AG10803 (cell line): ENCODE results near the gene SRBD1.

ENCODE experiments used
- DNase-seq: peaks from one replicate; pipeline ENCODE4 v3.0.0; 2010; ENCODE audit warnings: low read depth
- H3K4me3 ChIP-seq: 2 replicates; pipeline ENCODE4 v1.5.1; 2011; ENCODE audit warnings: mild to moderate bottlenecking, low read length, control low read depth
- CTCF ChIP-seq: conservative IDR thresholded peaks from 2 replicates; pipeline ENCODE4 v1.5.1; 2011; ENCODE audit warnings: mild to moderate bottlenecking, low read length, control low read depth, inconsistent platforms

Gene SRBD1

GRCh38 chr2:45477546-45477945, 133.5 kb downstream of the SRBD1 start:
- no peak for TF ChIP-seq CTCF
- no peak for DNase-seq
- no peak overlapping the region for H3K4me3 ChIP-seq

GRCh38 chr2:45470531-45470930, 140.5 kb downstream of the SRBD1 start:
- no peak for TF ChIP-seq CTCF
- no peak for DNase-seq
- no peak overlapping the region for H3K4me3 ChIP-seq

- DNase-seq: no peak
- H3K4me3 ChIP-seq: no peak overlapping the region
- TF ChIP-seq CTCF: no peak
Measured at GRCh38 chr2:45469314-45470099, 141.6 kb downstream of the SRBD1 start.

- no peak for DNase-seq
- no peak overlapping the region for H3K4me3 ChIP-seq
- TF ChIP-seq CTCF: no peak
Measured at GRCh38 chr2:45468279-45468678, 142.8 kb downstream of the SRBD1 start.

- TF ChIP-seq CTCF: no peak
Measured at GRCh38 chr2:45466053-45466452, 145.0 kb downstream of the SRBD1 start.

GRCh38 chr2:45460825-45461224, 150.2 kb downstream of the SRBD1 start:
- H3K4me3 ChIP-seq: no peak overlapping the region
- TF ChIP-seq CTCF: no peak
- no peak for DNase-seq

More at GRCh38 chr2:45466053-45466452, 145.0 kb downstream of the SRBD1 start:
- DNase-seq: no peak
- H3K4me3 ChIP-seq: no peak overlapping the region

GRCh38 chr2:45459860-45460259, 151.2 kb downstream of the SRBD1 start:
- DNase-seq: no peak
- no peak for TF ChIP-seq CTCF
- no peak overlapping the region for H3K4me3 ChIP-seq
